H1 (cell line): Measurements from ENCODE around the gene KPNA6. TPM values are rescaled to one million over a fixed set of nuclear protein-coding genes. Genes with fewer than 3 reads are reported as not detected.

Source experiments
- BRCA1 ChIP-seq: IDR thresholded peaks from 2 replicates; pipeline ENCODE4 v1.6.1; 2012; ENCODE audit warnings: low read depth, low read length, improper control_type of control experiment
- CHD1 ChIP-seq: IDR thresholded peaks from 2 replicates; pipeline ENCODE4 v1.6.1; 2012; ENCODE audit warnings: low read depth, low read length, improper control_type of control experiment
- KDM5A ChIP-seq: fragments of 200-600 bp; IDR thresholded peaks from 2 replicates; pipeline ENCODE4 v1.7.1; 2012; ENCODE audit warnings: mild to moderate bottlenecking, low read length, inconsistent platforms, mixed read lengths
- RNF2 ChIP-seq: fragments of 200-900, 300-1000 bp; sonication (generic); IDR thresholded peaks from 2 replicates; pipeline ENCODE4 v1.7.1; 2016; ENCODE audit warnings: borderline replicate concordance, low read depth, mild to moderate bottlenecking, antibody characterized with exemption, low read length; ENCODE audit not compliant: poor library complexity, severe bottlenecking; ENCODE audit errors: missing control alignments
- TCF12 ChIP-seq: IDR thresholded peaks from 2 replicates; pipeline ENCODE4 v1.6.1; 2011; ENCODE audit warnings: low read depth, mild to moderate bottlenecking, low read length
- polyA plus RNA-seq, 7 experiments: library from polyadenylated mRNA; depleted of rRNA in 3 of 7; stranded (reverse) in 5 of 7; unstranded in 2 of 7; fragments of >200 nt in 5 of 7; fragments of 200-250 nt in 2 of 7; gene quantifications; 1 replicate in 5 of 7; 2 replicates in 1 of 7; 4 replicates in 1 of 7; pipeline versions ENCODE4 v1.2.1 to v1.2.3, GENCODE V29; 2011 to 2013; ENCODE audit warnings: missing spikeins in 2 of 7, mixed read lengths in 2 of 7
- total RNA-seq: library from RNA; stranded (reverse); fragmentation: NEBNext Ultra II Directional; extraction: Animal tissue kit (Norgen Biotek cat#: 25700); gene quantifications from 2 replicates; pipeline ENCODE4 v1.2.1, GENCODE V29; 2021

Gene KPNA6
- total and polyA plus RNA-seq, 2 of the 8 experiments (the other 6 are each of a cell fraction or from before 2014, with no cell fraction given): 24.2 to 120 TPM

- TF ChIP-seq KDM5A: no peak
- TF ChIP-seq CHD1: no peak
- no peak for TF ChIP-seq RNF2
- TF ChIP-seq TCF12: no peak
- TF ChIP-seq BRCA1: no peak
These were observed 43.0 kb downstream of the KPNA6 start (continued) for GRCh38 chr1:32150847-32151246.
